Measurements from ENCODE around the gene CRELD1.

DNA sequence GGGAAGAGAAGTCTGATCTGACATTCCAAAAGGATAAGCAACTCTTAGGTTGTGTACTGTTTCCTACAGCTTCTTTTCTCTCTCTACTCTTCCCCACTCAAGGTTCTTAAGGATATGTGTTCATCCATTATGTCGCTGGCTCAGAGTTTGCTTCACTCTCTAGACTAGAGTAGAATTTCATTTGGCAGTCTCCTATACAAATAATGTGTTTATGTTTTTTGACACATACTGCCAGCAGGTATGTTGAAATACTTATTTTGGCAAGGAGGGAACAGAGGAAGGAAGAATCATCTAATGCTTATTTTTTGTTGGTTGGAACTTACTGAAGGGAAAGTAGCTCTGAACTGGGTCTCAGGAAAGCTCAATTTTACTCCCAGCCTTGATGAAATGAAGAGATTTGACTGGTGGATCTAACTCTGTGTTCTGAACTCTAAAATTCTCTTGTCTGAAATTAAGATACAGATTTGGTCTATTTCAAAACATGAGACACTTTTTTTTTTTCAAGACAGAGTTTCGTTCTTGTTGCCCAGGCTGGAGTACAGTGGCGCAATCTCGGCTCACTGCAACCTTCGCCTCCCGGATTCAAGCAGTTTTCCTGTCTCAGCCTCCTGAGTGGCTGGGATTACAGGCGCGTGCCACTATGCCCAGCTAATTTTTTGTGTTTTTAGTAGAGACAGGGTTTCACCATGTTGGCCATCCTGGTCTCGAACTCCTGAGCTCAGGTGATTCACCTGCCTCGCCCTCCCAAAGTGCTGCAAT is 60.6 kb downstream of the CRELD1 start:
- TF ChIP-seq BRF1 (IDR thresholded peaks at IDR 0.05; ENCODE audit: borderline replicate concordance, extremely low read depth, insufficient read length), result no peak
- TF ChIP-seq TBP (optimal IDR thresholded peaks at IDR 0.05; ENCODE audit: low read depth, low read length), result no peak
- TF ChIP-seq, protein P1, sequence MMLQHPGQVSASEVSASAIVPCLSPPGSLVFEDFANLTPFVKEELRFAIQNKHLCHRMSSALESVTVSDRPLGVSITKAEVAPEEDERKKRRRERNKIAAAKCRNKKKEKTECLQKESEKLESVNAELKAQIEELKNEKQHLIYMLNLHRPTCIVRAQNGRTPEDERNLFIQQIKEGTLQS (IDR thresholded peaks at IDR 0.05), result no peak
- TF ChIP-seq, protein P1 (CRISPR knock-in tag; conservative IDR thresholded peaks at IDR 0.05), result no peak
- TF ChIP-seq, protein P2, sequence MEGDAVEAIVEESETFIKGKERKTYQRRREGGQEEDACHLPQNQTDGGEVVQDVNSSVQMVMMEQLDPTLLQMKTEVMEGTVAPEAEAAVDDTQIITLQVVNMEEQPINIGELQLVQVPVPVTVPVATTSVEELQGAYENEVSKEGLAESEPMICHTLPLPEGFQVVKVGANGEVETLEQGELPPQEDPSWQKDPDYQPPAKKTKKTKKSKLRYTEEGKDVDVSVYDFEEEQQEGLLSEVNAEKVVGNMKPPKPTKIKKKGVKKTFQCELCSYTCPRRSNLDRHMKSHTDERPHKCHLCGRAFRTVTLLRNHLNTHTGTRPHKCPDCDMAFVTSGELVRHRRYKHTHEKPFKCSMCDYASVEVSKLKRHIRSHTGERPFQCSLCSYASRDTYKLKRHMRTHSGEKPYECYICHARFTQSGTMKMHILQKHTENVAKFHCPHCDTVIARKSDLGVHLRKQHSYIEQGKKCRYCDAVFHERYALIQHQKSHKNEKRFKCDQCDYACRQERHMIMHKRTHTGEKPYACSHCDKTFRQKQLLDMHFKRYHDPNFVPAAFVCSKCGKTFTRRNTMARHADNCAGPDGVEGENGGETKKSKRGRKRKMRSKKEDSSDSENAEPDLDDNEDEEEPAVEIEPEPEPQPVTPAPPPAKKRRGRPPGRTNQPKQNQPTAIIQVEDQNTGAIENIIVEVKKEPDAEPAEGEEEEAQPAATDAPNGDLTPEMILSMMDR (IDR thresholded peaks at IDR 0.05 in 2 of 3, conservative IDR thresholded peaks at IDR 0.05 in 1 of 3; ENCODE audit: insufficient read depth in 2 of 3, low read depth in 1 of 3, low read length in 3 of 3), result no peak
- TF ChIP-seq, protein P3, sequence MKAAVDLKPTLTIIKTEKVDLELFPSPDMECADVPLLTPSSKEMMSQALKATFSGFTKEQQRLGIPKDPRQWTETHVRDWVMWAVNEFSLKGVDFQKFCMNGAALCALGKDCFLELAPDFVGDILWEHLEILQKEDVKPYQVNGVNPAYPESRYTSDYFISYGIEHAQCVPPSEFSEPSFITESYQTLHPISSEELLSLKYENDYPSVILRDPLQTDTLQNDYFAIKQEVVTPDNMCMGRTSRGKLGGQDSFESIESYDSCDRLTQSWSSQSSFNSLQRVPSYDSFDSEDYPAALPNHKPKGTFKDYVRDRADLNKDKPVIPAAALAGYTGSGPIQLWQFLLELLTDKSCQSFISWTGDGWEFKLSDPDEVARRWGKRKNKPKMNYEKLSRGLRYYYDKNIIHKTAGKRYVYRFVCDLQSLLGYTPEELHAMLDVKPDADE (conservative IDR thresholded peaks at IDR 0.05; ENCODE audit: control insufficient read depth, low read depth, low read length), result no peak
- TF ChIP-seq SP2 (IDR thresholded peaks at IDR 0.05; ENCODE audit: extremely low read depth, low read depth, low read length, poor library complexity, severe bottlenecking), result no peak
